Ishikawa (cell line): ENCODE measurements around the gene CDKN1A.

Source experiments
- CEBPB ChIP-seq: IDR thresholded peaks from 2 replicates; pipeline ENCODE4 v1.6.1; 2012
- CREB1 ChIP-seq: IDR thresholded peaks from 2 replicates; pipeline ENCODE4 v1.6.1; 2012; ENCODE audit warnings: low read depth
- EGR1 ChIP-seq: IDR thresholded peaks from 2 replicates; pipeline ENCODE4 v1.6.1; 2012
- EP300 ChIP-seq: IDR thresholded peaks from 2 replicates; pipeline ENCODE4 v1.6.1; 2012; ENCODE audit warnings: borderline replicate concordance
- FOXM1 ChIP-seq: IDR thresholded peaks from 2 replicates; pipeline ENCODE4 v1.6.1; 2012; ENCODE audit warnings: low read depth, borderline replicate concordance
- MAX ChIP-seq: IDR thresholded peaks from 2 replicates; pipeline ENCODE4 v1.6.1; 2012
- NFIC ChIP-seq: IDR thresholded peaks from 2 replicates; pipeline ENCODE4 v1.6.1; 2012
- RAD21 ChIP-seq: IDR thresholded peaks from 2 replicates; pipeline ENCODE4 v1.6.1; 2012; ENCODE audit warnings: low read depth
- REST ChIP-seq: IDR thresholded peaks from 2 replicates; pipeline ENCODE4 v1.6.1; 2012; ENCODE audit warnings: low read depth, mild to moderate bottlenecking
- TAF1 ChIP-seq: IDR thresholded peaks from 2 replicates; pipeline ENCODE4 v1.6.1; 2012; ENCODE audit warnings: low read depth, mild to moderate bottlenecking
- TCF12 ChIP-seq: IDR thresholded peaks from 2 replicates; pipeline ENCODE4 v1.6.1; 2012; ENCODE audit warnings: low read depth
- TEAD4 ChIP-seq: IDR thresholded peaks from 2 replicates; pipeline ENCODE4 v1.6.1; 2012
- USF1 ChIP-seq: IDR thresholded peaks from 2 replicates; pipeline ENCODE4 v1.6.1; 2012
- YY1 ChIP-seq: IDR thresholded peaks from 2 replicates; pipeline ENCODE4 v1.6.1; 2012; ENCODE audit warnings: low read depth
- ZBTB7A ChIP-seq: IDR thresholded peaks from 2 replicates; pipeline ENCODE4 v1.6.1; 2012; ENCODE audit warnings: low read depth

CDKN1A gene

GRCh38 chr6:36678488-36679042 is at the start of gene CDKN1A:
Gene CDKN1A (plus strand): TSS chr6:36678714. CDS start chr6:36684102, 5,388 bp downstream.
- TF ChIP-seq EGR1 (no peak), REST (no peak), MAX (peak; percentile 83; the same call in 1 of the 2 replicates), USF1 (no peak), TEAD4 (no peak), NFIC (peak; percentile 95), TCF12 (peak; percentile 68; the same call in 1 of the 2 replicates), YY1 (no peak), RAD21 (no peak; the same call in 1 of the 2 replicates), CREB1 (no peak), EP300 (peak; percentile 22; the same call in 1 of the 2 replicates), TAF1 (peak; percentile 60; the same call in 1 of the 2 replicates), CEBPB (no peak; the same call in 1 of the 2 replicates)

- TF ChIP-seq CREB1: no peak
Observed at GRCh38 chr6:36629784-36630183, 48.7 kb upstream of the CDKN1A start.

- TF ChIP-seq TEAD4 (peak; percentile 51; the same call in 1 of the 2 replicates), TAF1 (no peak)
Observed at GRCh38 chr6:36631326-36632011, 47.0 kb upstream of the CDKN1A start.

GRCh38 chr6:36633370-36633769 is 45.1 kb upstream of the CDKN1A start:
- TF ChIP-seq CEBPB (no peak), EP300 (no peak)

- TF ChIP-seq TCF12 (no peak), NFIC (peak; percentile 22; the same call in 1 of the 2 replicates), FOXM1 (no peak)
Observed at GRCh38 chr6:36633915-36634314, 44.6 kb upstream of the CDKN1A start.

GRCh38 chr6:36634317-36635108 is 44.0 kb upstream of the CDKN1A start:
- TF ChIP-seq CREB1 (no peak), EP300 (no peak), YY1 (no peak), NFIC (no peak), MAX (no peak), TCF12 (no peak)

- TF ChIP-seq FOXM1 (no peak), EGR1 (no peak), YY1 (no peak), TCF12 (no peak), RAD21 (no peak), TAF1 (no peak), CEBPB (no peak), ZBTB7A (no peak), REST (no peak)
Observed at GRCh38 chr6:36636283-36636682, 42.2 kb upstream of the CDKN1A start.
